ENCODE data around the gene ABCC11. TPM values are rescaled to one million over a fixed set of nuclear protein-coding genes. Genes with fewer than 3 reads are reported as not detected.

ABCC11 gene
- total and polyA plus RNA-seq, 2 experiments from 2014 or later = 0.10 TPM; not detected in 1

DNA sequence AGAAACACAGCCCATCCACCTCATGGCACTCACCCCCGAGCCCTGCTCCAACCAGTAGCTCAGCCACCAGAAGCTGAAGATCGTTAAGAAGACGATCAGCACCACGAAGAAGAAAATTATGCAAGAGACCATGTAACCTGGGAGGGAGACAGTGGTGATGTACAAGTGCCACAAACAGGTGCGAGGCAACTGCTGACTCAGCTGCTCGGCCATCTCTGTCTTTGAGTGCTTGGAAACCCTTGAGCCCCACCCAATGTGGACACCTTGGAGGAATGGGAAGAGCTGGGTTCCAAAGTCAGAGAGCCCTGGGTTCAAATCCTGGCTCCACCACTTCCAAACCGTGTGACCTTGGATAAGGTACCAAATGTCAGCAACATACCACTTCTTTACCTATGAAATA is 53.5 kb downstream of the ABCC11 start:
- no peaks in the 10 kb centered on the region for H4K20me1 ChIP-seq (replicated peaks; ENCODE audit: insufficient read depth)
- no peaks in the 10 kb centered on the region for H3K36me3 Mint-ChIP-seq (ENCODE audit: low read depth)
- H3K4me2 ChIP-seq = no peak overlapping the region
- H3K27me3 Mint-ChIP-seq (ENCODE audit: insufficient read depth, low read depth, poor library complexity) = no peaks in the 10 kb centered on the region
- H3K4me3 ChIP-seq = no peak overlapping the region
- H3K4me1 ChIP-seq (ENCODE audit: insufficient read depth) = no peaks in the 10 kb centered on the region
- no peaks in the 10 kb centered on the region for H3K4me1 Mint-ChIP-seq
- no peaks in the 10 kb centered on the region for H3K9me3 Mint-ChIP-seq
- H3K9me2 ChIP-seq (ENCODE audit: insufficient read depth) = peaks cover 3% of the 10 kb centered on the region; the same call in 1 of the 2 replicates
- no peak for ATAC-seq
- H3K27ac Mint-ChIP-seq = no peak overlapping the region
- H3K27me3 ChIP-seq (ENCODE audit: insufficient read depth) = no peaks in the 10 kb centered on the region
- TF ChIP-seq EZH2 (IDR thresholded peaks at IDR 0.05; ENCODE audit: low read depth, unreplicated experiment) (no peak), CREB1 (CRISPR knock-in tag; IDR thresholded peaks at IDR 0.05; ENCODE audit: low read depth) (no peak), NANOG (IDR thresholded peaks at IDR 0.05; ENCODE audit: borderline replicate concordance) (no peak), POLR2AphosphoS5 (IDR thresholded peaks at IDR 0.05; ENCODE audit: low read depth) (no peak), EZH2phosphoT487 (IDR thresholded peaks at IDR 0.05; ENCODE audit: unreplicated experiment) (no peak), CTCF (conservative IDR thresholded peaks at IDR 0.05; ENCODE audit: low read depth in 2 of 2) (no peak), JUNB (IDR thresholded peaks at IDR 0.05; ENCODE audit: unreplicated experiment) (no peak), ZNF331 (CRISPR knock-in tag; IDR thresholded peaks at IDR 0.05; ENCODE audit: low read depth) (no peak), STAT1 (IDR thresholded peaks at IDR 0.05; ENCODE audit: unreplicated experiment) (no peak), ZNF114 (CRISPR knock-in tag; IDR thresholded peaks at IDR 0.05) (no peak)
- TF ChIP-seq, protein P1, sequence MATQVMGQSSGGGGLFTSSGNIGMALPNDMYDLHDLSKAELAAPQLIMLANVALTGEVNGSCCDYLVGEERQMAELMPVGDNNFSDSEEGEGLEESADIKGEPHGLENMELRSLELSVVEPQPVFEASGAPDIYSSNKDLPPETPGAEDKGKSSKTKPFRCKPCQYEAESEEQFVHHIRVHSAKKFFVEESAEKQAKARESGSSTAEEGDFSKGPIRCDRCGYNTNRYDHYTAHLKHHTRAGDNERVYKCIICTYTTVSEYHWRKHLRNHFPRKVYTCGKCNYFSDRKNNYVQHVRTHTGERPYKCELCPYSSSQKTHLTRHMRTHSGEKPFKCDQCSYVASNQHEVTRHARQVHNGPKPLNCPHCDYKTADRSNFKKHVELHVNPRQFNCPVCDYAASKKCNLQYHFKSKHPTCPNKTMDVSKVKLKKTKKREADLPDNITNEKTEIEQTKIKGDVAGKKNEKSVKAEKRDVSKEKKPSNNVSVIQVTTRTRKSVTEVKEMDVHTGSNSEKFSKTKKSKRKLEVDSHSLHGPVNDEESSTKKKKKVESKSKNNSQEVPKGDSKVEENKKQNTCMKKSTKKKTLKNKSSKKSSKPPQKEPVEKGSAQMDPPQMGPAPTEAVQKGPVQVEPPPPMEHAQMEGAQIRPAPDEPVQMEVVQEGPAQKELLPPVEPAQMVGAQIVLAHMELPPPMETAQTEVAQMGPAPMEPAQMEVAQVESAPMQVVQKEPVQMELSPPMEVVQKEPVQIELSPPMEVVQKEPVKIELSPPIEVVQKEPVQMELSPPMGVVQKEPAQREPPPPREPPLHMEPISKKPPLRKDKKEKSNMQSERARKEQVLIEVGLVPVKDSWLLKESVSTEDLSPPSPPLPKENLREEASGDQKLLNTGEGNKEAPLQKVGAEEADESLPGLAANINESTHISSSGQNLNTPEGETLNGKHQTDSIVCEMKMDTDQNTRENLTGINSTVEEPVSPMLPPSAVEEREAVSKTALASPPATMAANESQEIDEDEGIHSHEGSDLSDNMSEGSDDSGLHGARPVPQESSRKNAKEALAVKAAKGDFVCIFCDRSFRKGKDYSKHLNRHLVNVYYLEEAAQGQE (IDR thresholded peaks at IDR 0.05; ENCODE audit: unreplicated experiment) = no peak
- TF ChIP-seq, protein P2, sequence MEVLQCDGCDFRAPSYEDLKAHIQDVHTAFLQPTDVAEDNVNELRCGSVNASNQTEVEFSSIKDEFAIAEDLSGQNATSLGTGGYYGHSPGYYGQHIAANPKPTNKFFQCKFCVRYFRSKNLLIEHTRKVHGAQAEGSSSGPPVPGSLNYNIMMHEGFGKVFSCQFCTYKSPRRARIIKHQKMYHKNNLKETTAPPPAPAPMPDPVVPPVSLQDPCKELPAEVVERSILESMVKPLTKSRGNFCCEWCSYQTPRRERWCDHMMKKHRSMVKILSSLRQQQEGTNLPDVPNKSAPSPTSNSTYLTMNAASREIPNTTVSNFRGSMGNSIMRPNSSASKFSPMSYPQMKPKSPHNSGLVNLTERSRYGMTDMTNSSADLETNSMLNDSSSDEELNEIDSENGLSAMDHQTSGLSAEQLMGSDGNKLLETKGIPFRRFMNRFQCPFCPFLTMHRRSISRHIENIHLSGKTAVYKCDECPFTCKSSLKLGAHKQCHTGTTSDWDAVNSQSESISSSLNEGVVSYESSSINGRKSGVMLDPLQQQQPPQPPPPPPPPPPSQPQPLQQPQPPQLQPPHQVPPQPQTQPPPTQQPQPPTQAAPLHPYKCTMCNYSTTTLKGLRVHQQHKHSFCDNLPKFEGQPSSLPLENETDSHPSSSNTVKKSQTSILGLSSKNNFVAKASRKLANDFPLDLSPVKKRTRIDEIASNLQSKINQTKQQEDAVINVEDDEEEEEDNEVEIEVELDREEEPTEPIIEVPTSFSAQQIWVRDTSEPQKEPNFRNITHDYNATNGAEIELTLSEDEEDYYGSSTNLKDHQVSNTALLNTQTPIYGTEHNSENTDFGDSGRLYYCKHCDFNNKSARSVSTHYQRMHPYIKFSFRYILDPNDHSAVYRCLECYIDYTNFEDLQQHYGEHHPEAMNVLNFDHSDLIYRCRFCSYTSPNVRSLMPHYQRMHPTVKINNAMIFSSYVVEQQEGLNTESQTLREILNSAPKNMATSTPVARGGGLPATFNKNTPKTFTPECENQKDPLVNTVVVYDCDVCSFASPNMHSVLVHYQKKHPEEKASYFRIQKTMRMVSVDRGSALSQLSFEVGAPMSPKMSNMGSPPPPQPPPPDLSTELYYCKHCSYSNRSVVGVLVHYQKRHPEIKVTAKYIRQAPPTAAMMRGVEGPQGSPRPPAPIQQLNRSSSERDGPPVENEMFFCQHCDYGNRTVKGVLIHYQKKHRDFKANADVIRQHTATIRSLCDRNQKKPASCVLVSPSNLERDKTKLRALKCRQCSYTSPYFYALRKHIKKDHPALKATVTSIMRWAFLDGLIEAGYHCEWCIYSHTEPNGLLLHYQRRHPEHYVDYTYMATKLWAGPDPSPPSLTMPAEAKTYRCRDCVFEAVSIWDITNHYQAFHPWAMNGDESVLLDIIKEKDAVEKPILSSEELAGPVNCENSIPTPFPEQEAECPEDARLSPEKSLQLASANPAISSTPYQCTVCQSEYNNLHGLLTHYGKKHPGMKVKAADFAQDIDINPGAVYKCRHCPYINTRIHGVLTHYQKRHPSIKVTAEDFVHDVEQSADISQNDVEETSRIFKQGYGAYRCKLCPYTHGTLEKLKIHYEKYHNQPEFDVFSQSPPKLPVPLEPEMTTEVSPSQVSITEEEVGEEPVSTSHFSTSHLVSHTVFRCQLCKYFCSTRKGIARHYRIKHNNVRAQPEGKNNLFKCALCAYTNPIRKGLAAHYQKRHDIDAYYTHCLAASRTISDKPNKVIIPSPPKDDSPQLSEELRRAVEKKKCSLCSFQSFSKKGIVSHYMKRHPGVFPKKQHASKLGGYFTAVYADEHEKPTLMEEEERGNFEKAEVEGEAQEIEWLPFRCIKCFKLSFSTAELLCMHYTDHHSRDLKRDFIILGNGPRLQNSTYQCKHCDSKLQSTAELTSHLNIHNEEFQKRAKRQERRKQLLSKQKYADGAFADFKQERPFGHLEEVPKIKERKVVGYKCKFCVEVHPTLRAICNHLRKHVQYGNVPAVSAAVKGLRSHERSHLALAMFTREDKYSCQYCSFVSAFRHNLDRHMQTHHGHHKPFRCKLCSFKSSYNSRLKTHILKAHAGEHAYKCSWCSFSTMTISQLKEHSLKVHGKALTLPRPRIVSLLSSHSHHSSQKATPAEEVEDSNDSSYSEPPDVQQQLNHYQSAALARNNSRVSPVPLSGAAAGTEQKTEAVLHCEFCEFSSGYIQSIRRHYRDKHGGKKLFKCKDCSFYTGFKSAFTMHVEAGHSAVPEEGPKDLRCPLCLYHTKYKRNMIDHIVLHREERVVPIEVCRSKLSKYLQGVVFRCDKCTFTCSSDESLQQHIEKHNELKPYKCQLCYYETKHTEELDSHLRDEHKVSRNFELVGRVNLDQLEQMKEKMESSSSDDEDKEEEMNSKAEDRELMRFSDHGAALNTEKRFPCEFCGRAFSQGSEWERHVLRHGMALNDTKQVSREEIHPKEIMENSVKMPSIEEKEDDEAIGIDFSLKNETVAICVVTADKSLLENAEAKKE (CRISPR knock-in tag; IDR thresholded peaks at IDR 0.05) = no peak
- TF ChIP-seq, protein P3, sequence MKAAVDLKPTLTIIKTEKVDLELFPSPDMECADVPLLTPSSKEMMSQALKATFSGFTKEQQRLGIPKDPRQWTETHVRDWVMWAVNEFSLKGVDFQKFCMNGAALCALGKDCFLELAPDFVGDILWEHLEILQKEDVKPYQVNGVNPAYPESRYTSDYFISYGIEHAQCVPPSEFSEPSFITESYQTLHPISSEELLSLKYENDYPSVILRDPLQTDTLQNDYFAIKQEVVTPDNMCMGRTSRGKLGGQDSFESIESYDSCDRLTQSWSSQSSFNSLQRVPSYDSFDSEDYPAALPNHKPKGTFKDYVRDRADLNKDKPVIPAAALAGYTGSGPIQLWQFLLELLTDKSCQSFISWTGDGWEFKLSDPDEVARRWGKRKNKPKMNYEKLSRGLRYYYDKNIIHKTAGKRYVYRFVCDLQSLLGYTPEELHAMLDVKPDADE (IDR thresholded peaks at IDR 0.05) = no peak
- no peak overlapping the region for H2AFZ ChIP-seq
- H3K4me3 Mint-ChIP-seq = no peak overlapping the region
- DNase-seq (ENCODE audit: low spot score) = no peak
- H3F3A ChIP-seq (replicated peaks; ENCODE audit: low read depth) = no peaks in the 10 kb centered on the region
- no peaks in the 10 kb centered on the region for H3K36me3 ChIP-seq (ENCODE audit: insufficient read depth)
- H3K79me2 ChIP-seq (replicated peaks; ENCODE audit: insufficient read depth) = no peaks in the 10 kb centered on the region
- H3K27ac ChIP-seq (ENCODE audit: low read depth) = no peak overlapping the region
